HepG2 (cell line): ENCODE data around the gene AFAP1. TPM values are rescaled to one million over a fixed set of nuclear protein-coding genes. Genes with fewer than 3 reads are reported as not detected.

ENCODE experiments used
- RAD21 ChIP-seq: fragments of 450-650 bp; formaldehyde crosslinking; IDR thresholded peaks from 2 replicates; pipeline ENCODE4 v1.5.0; 2020; ENCODE audit warnings: mild to moderate bottlenecking
- RAD51 ChIP-seq: fragments of 450-650 bp; IDR thresholded peaks from 2 replicates; pipeline ENCODE4 v1.6.1; 2016; ENCODE audit warnings: borderline replicate concordance
- RXRA ChIP-seq: sonication (generic); formaldehyde crosslinking; IDR thresholded peaks from 2 replicates; pipeline ENCODE4 v1.5.1; 2020; ENCODE audit warnings: missing genetic modification reagents
- STAG1 ChIP-seq: sonication (generic); formaldehyde crosslinking; IDR thresholded peaks from 2 replicates; pipeline ENCODE4 v1.4.0; 2020; ENCODE audit warnings: missing genetic modification reagents
- polyA plus RNA-seq, 8 experiments: library from polyadenylated mRNA; depleted of rRNA in 3 of 8; stranded (reverse) in 7 of 8; unstranded in 1 of 8; fragments of >200 nt; fragmentation: Illumina TruSeq in 4 of 8; extraction: Trizol in 4 of 8; gene quantifications; 2 replicates each; pipeline versions ENCODE4 v1.2.1 to v1.2.3, GENCODE V29; 2011 to 2016; ENCODE audit warnings: low read depth in 4 of 8, missing spikeins in 1 of 8, mixed read lengths in 1 of 8; ENCODE audit not compliant: insufficient read depth in 1 of 8
- total RNA-seq, 5 experiments: library from RNA; depleted of rRNA; stranded (reverse); fragments of >200 nt; fragmentation: Illumina TruSeq; extraction: Trizol; gene quantifications; 2 replicates each; pipeline ENCODE4 v1.2.3, GENCODE V29; 2016; ENCODE audit warnings: low read depth in 1 of 5
- TF ChIP-seq, protein P1 (sequence below): sonication (generic); formaldehyde crosslinking; IDR thresholded peaks from 2 replicates; pipeline ENCODE4 v1.4.0; 2020; ENCODE audit warnings: missing genetic modification reagents
- TF ChIP-seq, protein P2 (sequence below): sonication (generic); formaldehyde crosslinking; IDR thresholded peaks from 2 replicates; pipeline ENCODE4 v1.4.0; 2020; ENCODE audit warnings: missing genetic modification reagents
- TF ChIP-seq, protein P3 (sequence below): sonication (generic); formaldehyde crosslinking; IDR thresholded peaks from 2 replicates; pipeline ENCODE4 v1.4.0; 2020; ENCODE audit warnings: missing genetic modification reagents
- TF ChIP-seq, protein P4 (sequence below): sonication (generic); formaldehyde crosslinking; IDR thresholded peaks from 2 replicates; pipeline ENCODE4 v1.4.0; 2020; ENCODE audit warnings: low read depth, mild to moderate bottlenecking, missing genetic modification reagents

The AFAP1 gene
- total and polyA plus RNA-seq, 2 of the 13 experiments (the other 11 are each of a cell fraction or from before 2014, with no cell fraction given), result 2.5 TPM

DNA sequence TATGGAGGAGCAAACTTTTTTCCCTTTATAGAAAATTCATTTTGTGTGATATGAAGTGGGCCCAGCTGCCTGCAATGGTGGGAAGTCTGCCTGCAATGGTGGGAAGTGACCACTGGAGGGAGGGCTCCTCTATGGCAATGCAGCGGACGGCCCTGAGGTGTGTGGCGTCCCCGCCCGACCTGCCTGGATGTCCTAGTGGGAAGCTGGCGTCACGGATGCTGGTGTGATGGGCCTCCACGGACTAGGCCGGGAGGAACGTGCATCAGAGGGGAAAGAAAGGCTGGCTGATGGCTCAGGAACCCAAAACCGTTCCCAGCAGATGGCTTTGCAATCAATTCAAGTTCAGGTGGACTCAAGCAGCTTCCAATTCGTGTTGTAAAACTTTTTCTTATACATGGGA is 177.9 kb downstream of the AFAP1 start (continued):
- TF ChIP-seq, protein P1, sequence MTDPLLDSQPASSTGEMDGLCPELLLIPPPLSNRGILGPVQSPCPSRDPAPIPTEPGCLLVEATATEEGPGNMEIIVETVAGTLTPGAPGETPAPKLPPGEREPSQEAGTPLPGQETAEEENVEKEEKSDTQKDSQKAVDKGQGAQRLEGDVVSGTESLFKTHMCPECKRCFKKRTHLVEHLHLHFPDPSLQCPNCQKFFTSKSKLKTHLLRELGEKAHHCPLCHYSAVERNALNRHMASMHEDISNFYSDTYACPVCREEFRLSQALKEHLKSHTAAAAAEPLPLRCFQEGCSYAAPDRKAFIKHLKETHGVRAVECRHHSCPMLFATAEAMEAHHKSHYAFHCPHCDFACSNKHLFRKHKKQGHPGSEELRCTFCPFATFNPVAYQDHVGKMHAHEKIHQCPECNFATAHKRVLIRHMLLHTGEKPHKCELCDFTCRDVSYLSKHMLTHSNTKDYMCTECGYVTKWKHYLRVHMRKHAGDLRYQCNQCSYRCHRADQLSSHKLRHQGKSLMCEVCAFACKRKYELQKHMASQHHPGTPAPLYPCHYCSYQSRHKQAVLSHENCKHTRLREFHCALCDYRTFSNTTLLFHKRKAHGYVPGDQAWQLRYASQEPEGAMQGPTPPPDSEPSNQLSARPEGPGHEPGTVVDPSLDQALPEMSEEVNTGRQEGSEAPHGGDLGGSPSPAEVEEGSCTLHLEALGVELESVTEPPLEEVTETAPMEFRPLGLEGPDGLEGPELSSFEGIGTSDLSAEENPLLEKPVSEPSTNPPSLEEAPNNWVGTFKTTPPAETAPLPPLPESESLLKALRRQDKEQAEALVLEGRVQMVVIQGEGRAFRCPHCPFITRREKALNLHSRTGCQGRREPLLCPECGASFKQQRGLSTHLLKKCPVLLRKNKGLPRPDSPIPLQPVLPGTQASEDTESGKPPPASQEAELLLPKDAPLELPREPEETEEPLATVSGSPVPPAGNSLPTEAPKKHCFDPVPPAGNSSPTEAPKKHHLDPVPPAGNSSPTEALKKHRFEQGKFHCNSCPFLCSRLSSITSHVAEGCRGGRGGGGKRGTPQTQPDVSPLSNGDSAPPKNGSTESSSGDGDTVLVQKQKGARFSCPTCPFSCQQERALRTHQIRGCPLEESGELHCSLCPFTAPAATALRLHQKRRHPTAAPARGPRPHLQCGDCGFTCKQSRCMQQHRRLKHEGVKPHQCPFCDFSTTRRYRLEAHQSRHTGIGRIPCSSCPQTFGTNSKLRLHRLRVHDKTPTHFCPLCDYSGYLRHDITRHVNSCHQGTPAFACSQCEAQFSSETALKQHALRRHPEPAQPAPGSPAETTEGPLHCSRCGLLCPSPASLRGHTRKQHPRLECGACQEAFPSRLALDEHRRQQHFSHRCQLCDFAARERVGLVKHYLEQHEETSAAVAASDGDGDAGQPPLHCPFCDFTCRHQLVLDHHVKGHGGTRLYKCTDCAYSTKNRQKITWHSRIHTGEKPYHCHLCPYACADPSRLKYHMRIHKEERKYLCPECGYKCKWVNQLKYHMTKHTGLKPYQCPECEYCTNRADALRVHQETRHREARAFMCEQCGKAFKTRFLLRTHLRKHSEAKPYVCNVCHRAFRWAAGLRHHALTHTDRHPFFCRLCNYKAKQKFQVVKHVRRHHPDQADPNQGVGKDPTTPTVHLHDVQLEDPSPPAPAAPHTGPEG, result peak; percentile 99
- TF ChIP-seq RAD51, result no peak
- TF ChIP-seq RAD21 (CRISPR knock-in tag), result peak; percentile 61
- TF ChIP-seq STAG1 (CRISPR knock-in tag), result peak; percentile 79
- TF ChIP-seq, protein P2, sequence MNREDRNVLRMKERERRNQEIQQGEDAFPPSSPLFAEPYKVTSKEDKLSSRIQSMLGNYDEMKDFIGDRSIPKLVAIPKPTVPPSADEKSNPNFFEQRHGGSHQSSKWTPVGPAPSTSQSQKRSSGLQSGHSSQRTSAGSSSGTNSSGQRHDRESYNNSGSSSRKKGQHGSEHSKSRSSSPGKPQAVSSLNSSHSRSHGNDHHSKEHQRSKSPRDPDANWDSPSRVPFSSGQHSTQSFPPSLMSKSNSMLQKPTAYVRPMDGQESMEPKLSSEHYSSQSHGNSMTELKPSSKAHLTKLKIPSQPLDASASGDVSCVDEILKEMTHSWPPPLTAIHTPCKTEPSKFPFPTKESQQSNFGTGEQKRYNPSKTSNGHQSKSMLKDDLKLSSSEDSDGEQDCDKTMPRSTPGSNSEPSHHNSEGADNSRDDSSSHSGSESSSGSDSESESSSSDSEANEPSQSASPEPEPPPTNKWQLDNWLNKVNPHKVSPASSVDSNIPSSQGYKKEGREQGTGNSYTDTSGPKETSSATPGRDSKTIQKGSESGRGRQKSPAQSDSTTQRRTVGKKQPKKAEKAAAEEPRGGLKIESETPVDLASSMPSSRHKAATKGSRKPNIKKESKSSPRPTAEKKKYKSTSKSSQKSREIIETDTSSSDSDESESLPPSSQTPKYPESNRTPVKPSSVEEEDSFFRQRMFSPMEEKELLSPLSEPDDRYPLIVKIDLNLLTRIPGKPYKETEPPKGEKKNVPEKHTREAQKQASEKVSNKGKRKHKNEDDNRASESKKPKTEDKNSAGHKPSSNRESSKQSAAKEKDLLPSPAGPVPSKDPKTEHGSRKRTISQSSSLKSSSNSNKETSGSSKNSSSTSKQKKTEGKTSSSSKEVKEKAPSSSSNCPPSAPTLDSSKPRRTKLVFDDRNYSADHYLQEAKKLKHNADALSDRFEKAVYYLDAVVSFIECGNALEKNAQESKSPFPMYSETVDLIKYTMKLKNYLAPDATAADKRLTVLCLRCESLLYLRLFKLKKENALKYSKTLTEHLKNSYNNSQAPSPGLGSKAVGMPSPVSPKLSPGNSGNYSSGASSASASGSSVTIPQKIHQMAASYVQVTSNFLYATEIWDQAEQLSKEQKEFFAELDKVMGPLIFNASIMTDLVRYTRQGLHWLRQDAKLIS (CRISPR knock-in tag), result no peak
- TF ChIP-seq, protein P3, sequence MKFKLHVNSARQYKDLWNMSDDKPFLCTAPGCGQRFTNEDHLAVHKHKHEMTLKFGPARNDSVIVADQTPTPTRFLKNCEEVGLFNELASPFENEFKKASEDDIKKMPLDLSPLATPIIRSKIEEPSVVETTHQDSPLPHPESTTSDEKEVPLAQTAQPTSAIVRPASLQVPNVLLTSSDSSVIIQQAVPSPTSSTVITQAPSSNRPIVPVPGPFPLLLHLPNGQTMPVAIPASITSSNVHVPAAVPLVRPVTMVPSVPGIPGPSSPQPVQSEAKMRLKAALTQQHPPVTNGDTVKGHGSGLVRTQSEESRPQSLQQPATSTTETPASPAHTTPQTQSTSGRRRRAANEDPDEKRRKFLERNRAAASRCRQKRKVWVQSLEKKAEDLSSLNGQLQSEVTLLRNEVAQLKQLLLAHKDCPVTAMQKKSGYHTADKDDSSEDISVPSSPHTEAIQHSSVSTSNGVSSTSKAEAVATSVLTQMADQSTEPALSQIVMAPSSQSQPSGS (CRISPR knock-in tag), result no peak
- TF ChIP-seq, protein P4, sequence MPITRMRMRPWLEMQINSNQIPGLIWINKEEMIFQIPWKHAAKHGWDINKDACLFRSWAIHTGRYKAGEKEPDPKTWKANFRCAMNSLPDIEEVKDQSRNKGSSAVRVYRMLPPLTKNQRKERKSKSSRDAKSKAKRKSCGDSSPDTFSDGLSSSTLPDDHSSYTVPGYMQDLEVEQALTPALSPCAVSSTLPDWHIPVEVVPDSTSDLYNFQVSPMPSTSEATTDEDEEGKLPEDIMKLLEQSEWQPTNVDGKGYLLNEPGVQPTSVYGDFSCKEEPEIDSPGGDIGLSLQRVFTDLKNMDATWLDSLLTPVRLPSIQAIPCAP, result no peak
- peak; percentile 70 for TF ChIP-seq RXRA (CRISPR knock-in tag)
- TF ChIP-seq, all 625 proteins: peak for 23
